Ishikawa (cell line): ENCODE measurements around the gene SDK2.

ENCODE experiments used
- CEBPB ChIP-seq: IDR thresholded peaks from 2 replicates; pipeline ENCODE4 v1.6.1; 2012
- CREB1 ChIP-seq: IDR thresholded peaks from 2 replicates; pipeline ENCODE4 v1.6.1; 2012; ENCODE audit warnings: low read depth
- EGR1 ChIP-seq: IDR thresholded peaks from 2 replicates; pipeline ENCODE4 v1.6.1; 2012
- EP300 ChIP-seq: IDR thresholded peaks from 2 replicates; pipeline ENCODE4 v1.6.1; 2012; ENCODE audit warnings: borderline replicate concordance
- FOXM1 ChIP-seq: IDR thresholded peaks from 2 replicates; pipeline ENCODE4 v1.6.1; 2012; ENCODE audit warnings: low read depth, borderline replicate concordance
- MAX ChIP-seq: IDR thresholded peaks from 2 replicates; pipeline ENCODE4 v1.6.1; 2012
- NFIC ChIP-seq: IDR thresholded peaks from 2 replicates; pipeline ENCODE4 v1.6.1; 2012
- RAD21 ChIP-seq: IDR thresholded peaks from 2 replicates; pipeline ENCODE4 v1.6.1; 2012; ENCODE audit warnings: low read depth
- REST ChIP-seq: IDR thresholded peaks from 2 replicates; pipeline ENCODE4 v1.6.1; 2012; ENCODE audit warnings: low read depth, mild to moderate bottlenecking
- TAF1 ChIP-seq: IDR thresholded peaks from 2 replicates; pipeline ENCODE4 v1.6.1; 2012; ENCODE audit warnings: low read depth, mild to moderate bottlenecking
- TCF12 ChIP-seq: IDR thresholded peaks from 2 replicates; pipeline ENCODE4 v1.6.1; 2012; ENCODE audit warnings: low read depth
- TEAD4 ChIP-seq: IDR thresholded peaks from 2 replicates; pipeline ENCODE4 v1.6.1; 2012
- USF1 ChIP-seq: IDR thresholded peaks from 2 replicates; pipeline ENCODE4 v1.6.1; 2012
- YY1 ChIP-seq: IDR thresholded peaks from 2 replicates; pipeline ENCODE4 v1.6.1; 2012; ENCODE audit warnings: low read depth
- ZBTB7A ChIP-seq: IDR thresholded peaks from 2 replicates; pipeline ENCODE4 v1.6.1; 2012; ENCODE audit warnings: low read depth

The SDK2 gene

GRCh38 chr17:73347351-73347750 is 296.9 kb downstream of the SDK2 start:
- peak; percentile 67 for TF ChIP-seq TCF12
- TF ChIP-seq TEAD4: 0 out of 2 replicates have a peak, but pooled peaks have one; percentile 12
- TF ChIP-seq EP300: peak; percentile 61; the same call in 1 of the 2 replicates
- no peak for TF ChIP-seq NFIC
- no peak for TF ChIP-seq TAF1
- TF ChIP-seq USF1: no peak
- no peak for TF ChIP-seq REST
- TF ChIP-seq YY1: no peak
- peak; percentile 88 for TF ChIP-seq EGR1
- TF ChIP-seq MAX: no peak; the same call in 1 of the 2 replicates
- no peak for TF ChIP-seq ZBTB7A
- TF ChIP-seq RAD21: no peak
- no peak for TF ChIP-seq CREB1
- TF ChIP-seq CEBPB: no peak

- TF ChIP-seq YY1 (no peak), EP300 (no peak), USF1 (no peak), MAX (no peak), FOXM1 (no peak), TAF1 (no peak), EGR1 (no peak), CEBPB (no peak), NFIC (no peak), ZBTB7A (no peak), TEAD4 (no peak), RAD21 (no peak), TCF12 (no peak)
These were observed 297.6 kb downstream of the SDK2 start for GRCh38 chr17:73346501-73347162.

- no peak for TF ChIP-seq TCF12
- TF ChIP-seq RAD21: no peak
- no peak for TF ChIP-seq EP300
- TF ChIP-seq USF1: no peak
- TF ChIP-seq TEAD4: no peak
- TF ChIP-seq ZBTB7A: no peak
- TF ChIP-seq FOXM1: no peak
- TF ChIP-seq NFIC: no peak
- no peak for TF ChIP-seq YY1
- no peak for TF ChIP-seq TAF1
- no peak for TF ChIP-seq CREB1
- TF ChIP-seq REST: no peak
- TF ChIP-seq CEBPB: no peak
These were observed 300.3 kb downstream of the SDK2 start for GRCh38 chr17:73343739-73344454.

- TF ChIP-seq CEBPB (no peak), EP300 (no peak), FOXM1 (no peak), TEAD4 (no peak), NFIC (no peak), YY1 (no peak), MAX (no peak), TCF12 (no peak), USF1 (no peak), CREB1 (no peak), REST (no peak), ZBTB7A (no peak), EGR1 (no peak), RAD21 (no peak)
These were observed 301.0 kb downstream of the SDK2 start for GRCh38 chr17:73343168-73343634.
